GM21447 (cell line): ENCODE results near the gene EDARADD.
A peak's percentile ranks its signal among the peaks of the same experiment; 100 is the strongest.

Source experiments
- ATAC-seq: cut with Tn5 transposase; IDR thresholded peaks from one replicate; pipeline ENCODE4 v1.9.1; 2021; ENCODE audit not compliant: unreplicated experiment

Gene EDARADD

GRCh38 chr1:236392182-236392581, 1.9 kb upstream of the EDARADD start:
- ATAC-seq = no peak

GRCh38 chr1:236394879-236395229, 768 bp downstream of the EDARADD start:
- peak; percentile 48 for ATAC-seq

GRCh38 chr1:236395230-236395946, 1.3 kb downstream of the EDARADD start:
- peak; percentile 58 for ATAC-seq

GRCh38 chr1:236395947-236396664, 2.0 kb downstream of the EDARADD start:
- ATAC-seq = no peak

DNA sequence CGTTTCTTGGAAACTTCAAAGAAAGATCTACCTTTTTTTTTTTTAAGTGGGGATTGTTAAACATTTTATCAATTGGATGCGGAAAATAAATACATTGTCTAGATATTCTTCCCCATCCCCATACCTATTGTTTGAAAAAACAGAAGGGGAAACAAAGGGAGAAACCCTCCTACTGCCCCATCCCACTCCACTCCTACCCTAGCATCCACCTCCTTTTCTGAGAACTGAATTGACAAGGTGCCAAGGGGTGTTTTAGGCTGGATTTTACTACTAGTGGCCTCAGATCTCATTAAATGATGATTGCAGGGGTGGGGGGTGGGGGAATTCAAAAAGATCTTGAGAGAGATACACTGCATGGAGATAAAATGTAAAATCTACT, 2.6 kb downstream of the EDARADD start:
- no peak for ATAC-seq

DNA sequence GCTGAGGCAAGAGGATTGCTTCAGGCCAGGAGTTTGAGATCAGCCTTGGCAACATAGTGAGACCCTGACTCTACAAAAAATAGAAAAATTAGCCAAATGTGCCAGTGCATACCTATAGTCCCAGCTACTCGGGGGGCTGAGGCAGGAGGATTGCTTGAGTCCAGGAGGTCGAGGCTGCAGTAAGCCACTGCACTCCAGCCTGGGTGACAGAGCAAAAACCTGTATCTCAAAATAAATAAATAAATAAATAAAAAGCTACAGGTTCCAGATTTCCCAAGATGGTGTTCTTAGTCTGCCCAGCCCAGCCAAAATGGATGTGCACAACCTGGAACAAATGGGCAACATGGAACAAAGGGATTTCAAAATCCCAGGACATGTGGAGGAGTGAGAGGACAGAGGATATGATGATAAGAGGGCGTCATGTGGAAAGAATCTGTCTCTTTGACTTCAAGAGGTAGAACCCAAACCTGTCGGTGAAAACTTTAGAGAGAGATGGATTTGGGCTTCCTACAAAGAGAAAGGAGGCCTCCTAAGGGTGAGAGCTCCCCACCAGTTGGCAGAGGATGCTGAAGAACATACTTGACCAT, 3.2 kb downstream of the EDARADD start:
- no peak for ATAC-seq

GRCh38 chr1:236398538-236398937, 4.5 kb downstream of the EDARADD start:
- no peak for ATAC-seq

DNA sequence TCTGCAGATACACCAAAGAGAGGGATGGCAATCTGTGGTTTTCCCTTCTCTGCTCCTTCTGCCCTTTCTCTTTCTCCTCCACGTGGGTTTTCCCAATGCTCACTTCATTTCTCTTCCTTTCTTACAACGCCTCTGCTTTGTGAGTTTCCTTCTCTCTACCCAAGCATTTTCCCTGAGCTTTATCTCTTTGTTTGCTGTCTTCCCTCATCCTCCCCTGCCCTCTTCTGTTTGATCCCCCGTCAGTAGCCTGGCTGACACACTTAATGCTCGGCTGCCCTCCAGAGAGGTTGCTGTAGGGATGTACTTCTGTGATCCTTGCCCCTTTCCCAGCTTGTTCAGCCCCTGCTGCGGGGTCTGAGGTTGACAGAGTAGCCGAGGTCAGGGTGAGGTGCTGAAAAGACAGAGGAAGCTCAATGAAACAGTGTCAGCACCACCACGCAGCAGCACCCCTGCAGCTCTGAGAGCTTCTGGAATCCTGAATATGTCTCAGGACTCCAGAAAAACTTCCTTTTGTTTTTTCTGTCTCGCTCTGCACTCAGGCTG, 6.0 kb downstream of the EDARADD start:
- no peak for ATAC-seq

GRCh38 chr1:236401698-236402097, 7.6 kb downstream of the EDARADD start:
- ATAC-seq = no peak

DNA sequence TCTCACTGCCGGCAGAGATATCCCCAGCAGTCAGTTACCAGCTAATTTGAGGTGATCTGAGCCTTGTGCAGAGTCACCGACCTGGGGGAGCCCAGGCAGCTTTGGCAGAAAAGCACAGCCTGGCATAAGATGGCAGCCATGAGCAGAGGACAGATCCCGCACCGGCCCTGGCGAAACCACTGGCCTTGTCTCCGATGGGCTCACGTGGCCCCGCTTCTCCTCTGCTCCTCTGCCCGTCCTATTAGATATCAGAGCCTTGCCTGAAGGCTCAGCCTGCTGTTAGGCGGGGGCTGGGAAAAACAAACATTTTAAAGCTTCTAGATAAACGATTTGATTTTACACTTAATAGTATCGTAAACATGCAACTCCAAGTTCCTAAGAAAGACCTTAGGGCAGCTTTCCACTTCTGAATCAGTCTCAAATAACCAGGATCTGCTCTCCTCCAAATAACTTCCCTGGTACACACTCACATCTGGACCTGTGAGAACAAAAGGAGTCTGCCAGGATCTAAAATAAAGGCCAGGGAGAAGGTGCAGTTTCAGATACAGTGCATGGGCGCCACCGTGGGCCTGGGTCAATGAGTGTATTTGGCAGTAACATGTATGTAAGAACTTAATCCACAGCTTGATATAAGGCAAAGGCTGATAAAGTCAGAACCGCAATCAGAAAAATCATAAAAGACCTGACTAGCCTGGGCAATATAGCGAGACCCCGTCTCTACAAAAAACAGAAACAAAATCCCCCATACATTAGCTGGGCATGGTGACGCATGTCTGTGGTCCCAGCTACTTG, 10.0 kb downstream of the EDARADD start:
- no peak for ATAC-seq

DNA sequence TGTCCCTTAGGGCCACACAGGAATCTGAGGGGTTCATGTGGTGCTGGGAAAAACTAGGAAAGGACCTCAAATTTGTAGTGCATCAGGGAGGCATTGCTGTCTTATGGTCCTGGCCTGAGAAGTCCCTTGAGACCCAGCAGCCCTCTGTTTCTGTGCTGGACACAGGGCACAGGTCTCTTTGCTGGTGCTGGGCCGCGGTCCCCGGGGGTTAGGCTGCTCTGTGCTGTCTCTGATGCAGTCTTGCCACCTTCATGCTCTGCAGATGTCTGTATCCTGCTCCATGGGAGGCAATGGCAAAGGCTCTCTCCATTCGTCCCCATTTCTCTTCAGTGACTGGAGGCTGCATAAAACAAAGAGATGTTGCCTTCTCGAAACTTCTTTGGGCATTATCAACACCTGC, 13.0 kb downstream of the EDARADD start:
- ATAC-seq = no peak

DNA sequence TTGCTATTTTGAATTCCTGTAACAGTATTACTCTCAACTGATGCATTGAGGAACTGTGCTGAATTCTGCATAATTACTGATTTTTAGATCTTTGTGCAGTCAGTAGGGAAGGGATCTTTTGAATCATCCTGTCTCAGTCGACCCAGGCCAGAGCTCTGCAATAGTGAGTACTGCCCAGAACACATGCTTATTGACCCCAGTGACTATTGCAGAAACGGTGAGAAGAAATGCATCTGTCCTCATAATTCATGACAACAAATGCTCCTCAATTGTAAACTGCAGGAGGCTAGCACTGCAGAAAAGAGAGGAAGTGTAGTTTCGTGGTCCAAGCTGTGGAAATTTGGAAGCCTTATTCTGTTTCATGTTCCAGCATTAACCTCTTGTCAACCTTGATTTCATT, 19.6 kb downstream of the EDARADD start:
- no peak for ATAC-seq

- ATAC-seq = no peak
Observed at GRCh38 chr1:236416165-236416564, 22.1 kb downstream of the EDARADD start.

DNA sequence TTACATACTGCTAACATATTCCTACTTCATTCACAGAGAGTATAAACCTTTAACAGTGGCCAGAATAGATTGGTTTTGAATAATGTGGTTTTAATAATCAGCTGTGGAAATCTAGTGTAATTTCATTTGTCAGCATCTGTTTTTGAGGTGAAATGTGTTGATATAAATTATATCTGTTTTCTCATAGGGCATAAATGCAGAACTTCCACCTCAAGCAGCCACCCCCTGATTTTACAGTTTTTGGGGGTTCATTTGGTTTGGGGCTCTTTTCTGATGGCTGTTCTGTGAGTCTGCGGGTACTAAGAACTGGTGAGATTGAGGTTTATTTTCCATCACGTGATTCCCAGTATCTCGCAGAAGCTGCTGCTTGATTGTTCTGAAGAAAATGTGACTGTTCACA, 23.2 kb downstream of the EDARADD start:
- no peak for ATAC-seq

GRCh38 chr1:236419502-236419901, 25.4 kb downstream of the EDARADD start:
- ATAC-seq = no peak

DNA sequence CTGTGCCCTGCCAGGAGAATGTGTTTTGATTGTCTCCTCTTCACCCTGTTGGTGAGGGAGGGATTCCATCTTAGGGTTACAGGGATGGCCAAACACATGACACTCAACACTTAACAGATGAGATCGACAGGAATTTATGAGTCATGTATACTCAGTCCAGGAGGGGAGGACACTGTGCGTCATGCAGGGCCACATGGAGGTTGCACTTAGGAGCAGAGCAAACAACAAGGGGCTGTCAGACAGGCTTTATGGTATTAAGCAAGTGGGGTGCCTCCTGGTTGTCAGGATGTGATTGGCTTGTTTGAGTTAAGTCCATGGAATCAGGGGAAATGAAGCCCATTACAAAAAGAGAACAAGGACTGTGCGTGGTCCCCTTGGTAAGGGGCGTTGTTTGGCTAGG, 26.9 kb downstream of the EDARADD start:
- ATAC-seq = no peak

- ATAC-seq = no peak
Observed at GRCh38 chr1:236421850-236422516, 27.9 kb downstream of the EDARADD start.

GRCh38 chr1:236422517-236422876, 28.4 kb downstream of the EDARADD start:
- no peak for ATAC-seq

DNA sequence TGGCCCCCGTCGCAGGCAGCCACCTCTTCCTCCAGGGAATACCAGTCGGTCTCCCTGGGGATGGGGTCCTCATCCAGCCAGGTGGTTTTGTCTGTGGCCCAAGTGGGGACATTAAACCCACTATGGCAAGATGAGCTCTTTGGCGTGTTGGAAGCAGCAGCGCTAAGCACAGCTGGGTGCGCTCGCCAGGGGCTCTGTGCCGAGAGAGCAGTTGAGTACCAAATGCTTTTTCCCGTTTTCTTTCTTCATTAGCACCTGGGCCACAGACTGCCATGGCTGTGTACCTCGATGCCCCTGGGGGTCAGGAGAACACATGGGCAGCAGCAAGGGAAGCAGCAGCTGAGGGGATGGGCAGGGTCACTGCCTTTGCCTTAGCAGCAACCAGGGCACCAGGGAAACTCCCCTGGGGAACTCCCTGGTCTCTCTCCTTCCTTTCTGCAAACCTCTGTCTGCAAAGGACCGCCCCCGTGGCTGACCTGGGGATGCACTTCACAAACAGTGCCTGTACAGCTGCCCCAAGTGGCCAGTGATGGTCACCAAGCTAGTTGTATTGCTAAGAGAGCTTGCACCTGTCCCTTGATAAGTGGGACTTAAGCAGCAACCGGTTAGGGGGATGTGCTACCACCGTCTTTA, 31.1 kb downstream of the EDARADD start:
- peak; percentile 93 for ATAC-seq

- ATAC-seq = no peak
Observed at GRCh38 chr1:236426215-236426614, 32.1 kb downstream of the EDARADD start.
